ENCODE data around the gene CASKIN1. TPM values are rescaled to one million over a fixed set of nuclear protein-coding genes. Genes with fewer than 3 reads are reported as not detected.

CASKIN1 gene
- total RNA-seq, 1 experiment from 2014 or later = not detected

DNA sequence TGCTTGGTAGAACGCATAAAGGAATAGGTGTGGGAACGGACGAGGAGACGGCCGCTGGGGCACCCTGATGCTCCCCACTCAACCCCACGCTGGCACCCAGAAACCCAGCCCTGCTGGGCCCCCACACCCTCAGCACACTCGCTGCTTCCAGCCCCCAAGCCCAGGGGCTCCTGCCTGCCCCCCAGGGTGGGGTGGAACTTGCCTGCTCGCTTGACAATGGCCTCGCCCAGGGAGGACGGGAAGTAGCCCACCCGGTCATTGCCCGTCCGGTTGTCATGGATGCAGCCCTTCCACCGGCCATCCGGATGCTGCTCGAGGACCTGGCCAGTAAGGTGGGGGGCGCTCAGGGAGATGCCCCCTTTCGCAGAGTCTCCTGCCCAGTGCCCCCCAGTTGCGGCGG, 9.9 kb downstream of the CASKIN1 start:
- no peaks in the 10 kb centered on the region for H3K36me3 ChIP-seq
- no peak for DNase-seq (ENCODE audit: low read depth in 1 of 2, low spot score in 2 of 2)
- no peak overlapping the region for H3K4me3 ChIP-seq
- H3K27ac ChIP-seq = no peak overlapping the region
- H3K4me1 ChIP-seq (replicated peaks) = no peaks in the 10 kb centered on the region
- no peaks in the 10 kb centered on the region for H3K9me3 ChIP-seq (replicated peaks)
- H3K27me3 ChIP-seq (replicated peaks) = no peaks in the 10 kb centered on the region

GRCh38 chr16:2186064-2186463, 10.3 kb downstream of the CASKIN1 start:
- no peak overlapping the region for H3K27ac ChIP-seq
- no peak for DNase-seq (ENCODE audit: low read depth in 1 of 2, low spot score in 2 of 2)
- no peaks in the 10 kb centered on the region for H3K36me3 ChIP-seq
- H3K4me1 ChIP-seq (replicated peaks) = no peaks in the 10 kb centered on the region
- H3K9me3 ChIP-seq (replicated peaks) = no peaks in the 10 kb centered on the region
- H3K27me3 ChIP-seq (replicated peaks) = no peaks in the 10 kb centered on the region
- no peak overlapping the region for H3K4me3 ChIP-seq

DNA sequence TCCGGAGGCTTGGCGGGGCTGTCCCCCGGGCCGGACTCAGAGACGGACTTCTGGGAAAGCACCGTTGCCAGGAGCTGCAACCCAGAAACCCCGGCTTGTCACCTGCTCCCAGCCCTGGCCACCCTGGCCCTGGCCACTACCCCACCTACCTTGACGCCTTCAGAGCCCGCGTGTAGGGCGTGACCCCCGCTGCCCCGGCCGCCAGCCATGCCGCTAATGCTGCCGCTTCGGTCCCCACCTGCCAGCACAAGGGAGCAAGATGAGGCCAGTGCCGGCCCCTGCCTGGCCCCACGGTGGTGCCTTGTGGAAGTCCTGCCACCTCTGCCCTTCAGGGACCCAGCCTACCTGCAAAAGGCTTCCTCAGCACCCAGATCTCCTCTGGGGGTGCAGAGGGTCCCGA, 11.4 kb downstream of the CASKIN1 start:
- H3K4me3 ChIP-seq = no peak overlapping the region
- H3K4me1 ChIP-seq (replicated peaks) = no peaks in the 10 kb centered on the region
- DNase-seq (ENCODE audit: low read depth in 1 of 2, low spot score in 2 of 2) = no peak
- H3K9me3 ChIP-seq (replicated peaks) = no peaks in the 10 kb centered on the region
- H3K27ac ChIP-seq = no peak overlapping the region
- H3K36me3 ChIP-seq = no peaks in the 10 kb centered on the region
- H3K27me3 ChIP-seq (replicated peaks) = no peaks in the 10 kb centered on the region

- H3K4me1 ChIP-seq (replicated peaks) = no peaks in the 10 kb centered on the region
- DNase-seq (ENCODE audit: low read depth in 1 of 2, low spot score in 2 of 2) = no peak
- H3K9me3 ChIP-seq (replicated peaks) = no peaks in the 10 kb centered on the region
- H3K4me3 ChIP-seq = no peak overlapping the region
- H3K27ac ChIP-seq = no peak overlapping the region
- H3K27me3 ChIP-seq (replicated peaks) = no peaks in the 10 kb centered on the region
- H3K36me3 ChIP-seq = no peaks in the 10 kb centered on the region
Observed at GRCh38 chr16:2184346-2184745, 12.1 kb downstream of the CASKIN1 start.

GRCh38 chr16:2183671-2184070, 12.7 kb downstream of the CASKIN1 start:
- no peak for DNase-seq (ENCODE audit: low read depth in 1 of 2, low spot score in 2 of 2)
- Histone ChIP-seq H3K4me1 (replicated peaks) (no peaks in the 10 kb centered on the region), H3K27me3 (replicated peaks) (no peaks in the 10 kb centered on the region), H3K9me3 (replicated peaks) (no peaks in the 10 kb centered on the region), H3K27ac (no peak overlapping the region), H3K36me3 (no peaks in the 10 kb centered on the region), H3K4me3 (no peak overlapping the region)

DNA sequence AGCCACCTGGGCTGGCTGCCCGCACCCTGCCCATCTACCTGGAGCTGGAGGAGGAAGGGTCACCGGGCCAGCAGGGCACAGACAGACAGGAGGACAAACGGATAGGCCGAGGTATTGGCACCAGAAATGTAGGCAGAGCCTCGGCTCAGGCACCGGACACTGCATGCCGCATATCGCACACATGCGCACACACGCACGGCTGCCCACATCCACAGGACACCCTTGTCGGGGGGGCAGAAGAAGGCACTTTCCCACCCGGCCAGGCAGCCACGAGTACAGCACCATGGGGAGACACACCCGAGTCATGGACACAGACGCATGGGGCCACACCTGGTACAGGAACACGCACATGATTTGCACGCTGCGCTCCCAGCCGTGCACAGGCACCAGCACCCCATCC, 14.5 kb downstream of the CASKIN1 start:
- H3K9me3 ChIP-seq (replicated peaks) = no peaks in the 10 kb centered on the region

DNA sequence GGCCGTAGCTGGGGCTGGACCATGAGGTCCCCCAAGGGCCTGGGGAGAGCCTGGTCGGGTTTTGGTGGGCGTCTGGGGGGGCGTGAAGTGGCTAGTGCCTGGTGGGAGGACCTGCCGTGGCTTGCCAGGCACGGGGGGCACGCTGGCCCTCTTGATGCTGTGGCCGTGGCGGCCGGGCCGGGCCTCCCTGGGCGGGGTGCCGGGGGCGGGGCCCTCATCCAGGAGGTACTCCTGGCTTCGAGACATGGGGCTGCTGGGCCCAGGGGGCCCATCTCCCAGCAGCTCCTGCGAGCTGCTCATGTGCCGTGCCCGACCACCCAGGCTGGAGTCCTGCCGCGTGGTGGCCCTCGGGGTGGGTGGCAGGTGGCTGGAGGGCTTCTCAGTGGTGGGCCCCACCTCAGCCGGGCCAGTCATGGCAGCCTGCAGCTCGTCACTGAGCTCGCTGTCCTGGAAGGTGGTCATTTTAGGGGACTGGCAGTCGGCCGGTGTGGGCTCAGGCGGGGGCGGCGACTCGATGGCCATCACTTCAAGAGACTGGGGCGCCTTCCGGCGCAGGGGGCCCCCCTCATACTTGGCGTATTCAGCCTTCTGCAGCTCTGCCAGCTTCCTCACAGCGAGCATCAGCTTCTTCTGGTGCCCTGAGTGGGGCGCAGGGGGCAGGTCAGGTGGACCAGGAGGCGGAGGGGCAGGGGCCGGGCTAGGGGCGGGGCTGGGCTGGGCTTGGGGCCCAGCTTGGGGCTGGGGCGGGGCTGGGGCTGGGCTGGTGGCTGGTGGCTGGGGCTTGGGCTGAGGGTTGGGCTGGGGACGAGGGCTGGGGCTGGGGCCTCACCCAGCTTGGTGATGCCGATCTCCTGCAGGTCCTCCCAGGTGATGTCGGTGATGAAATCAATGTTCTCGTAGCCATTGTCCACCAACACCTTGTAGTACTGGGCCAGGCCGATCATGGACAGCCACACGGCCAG, 15.2 kb downstream of the CASKIN1 start:
- no peak overlapping the region for H3K4me3 ChIP-seq
- H3K4me1 ChIP-seq (replicated peaks) = no peaks in the 10 kb centered on the region
- peaks cover 12% of the 10 kb centered on the region for H3K36me3 ChIP-seq
- no peak overlapping the region for H3K27ac ChIP-seq
- no peak for DNase-seq (ENCODE audit: low read depth in 1 of 2, low spot score in 2 of 2)
- no peaks in the 10 kb centered on the region for H3K27me3 ChIP-seq (replicated peaks)
- no peaks in the 10 kb centered on the region for H3K9me3 ChIP-seq (replicated peaks)

More for the DNA sequence above, 14.5 kb downstream of the CASKIN1 start:
- H3K4me3 ChIP-seq = no peak overlapping the region
- DNase-seq (ENCODE audit: low read depth in 1 of 2, low spot score in 2 of 2) = no peak
- peaks cover 9% of the 10 kb centered on the region for H3K36me3 ChIP-seq
- H3K27me3 ChIP-seq (replicated peaks) = no peaks in the 10 kb centered on the region
- H3K4me1 ChIP-seq (replicated peaks) = no peaks in the 10 kb centered on the region
- H3K27ac ChIP-seq = no peak overlapping the region

- H3K27ac ChIP-seq = no peak overlapping the region
- H3K4me3 ChIP-seq = no peak overlapping the region
- DNase-seq (ENCODE audit: low read depth in 1 of 2, low spot score in 2 of 2) = no peak
- no peaks in the 10 kb centered on the region for H3K4me1 ChIP-seq (replicated peaks)
- H3K27me3 ChIP-seq (replicated peaks) = no peaks in the 10 kb centered on the region
- H3K36me3 ChIP-seq = peaks cover 20% of the 10 kb centered on the region
- H3K9me3 ChIP-seq (replicated peaks) = no peaks in the 10 kb centered on the region
Observed at GRCh38 chr16:2180461-2180860, 15.9 kb downstream of the CASKIN1 start.

DNA sequence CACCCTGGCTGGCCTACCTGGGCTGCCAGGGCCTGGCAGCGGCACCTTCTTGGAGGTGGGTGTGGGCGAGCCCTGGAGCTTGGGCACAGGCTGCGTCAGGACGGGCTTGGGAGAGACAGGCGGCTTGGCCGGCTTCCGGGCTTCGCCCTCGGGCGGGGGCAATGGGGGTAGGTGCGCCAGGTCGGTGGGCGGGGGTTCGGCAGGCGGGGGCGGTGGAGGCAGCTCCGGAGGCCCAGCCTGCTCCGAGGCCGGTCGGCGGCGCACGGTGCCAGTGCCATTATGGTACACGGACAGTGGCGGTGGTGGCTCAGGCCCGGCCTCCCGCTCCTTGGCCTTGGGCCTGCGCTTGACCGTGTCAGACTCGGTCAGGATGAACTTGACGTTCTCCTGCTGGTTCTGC, 16.8 kb downstream of the CASKIN1 start:
- Histone ChIP-seq H3K36me3 (peaks cover 29% of the 10 kb centered on the region), H3K27ac (no peak overlapping the region), H3K4me3 (no peak overlapping the region), H3K9me3 (replicated peaks) (no peaks in the 10 kb centered on the region), H3K27me3 (replicated peaks) (no peaks in the 10 kb centered on the region), H3K4me1 (replicated peaks) (no peaks in the 10 kb centered on the region)
- DNase-seq (ENCODE audit: low read depth in 1 of 2, low spot score in 2 of 2) = no peak

DNA sequence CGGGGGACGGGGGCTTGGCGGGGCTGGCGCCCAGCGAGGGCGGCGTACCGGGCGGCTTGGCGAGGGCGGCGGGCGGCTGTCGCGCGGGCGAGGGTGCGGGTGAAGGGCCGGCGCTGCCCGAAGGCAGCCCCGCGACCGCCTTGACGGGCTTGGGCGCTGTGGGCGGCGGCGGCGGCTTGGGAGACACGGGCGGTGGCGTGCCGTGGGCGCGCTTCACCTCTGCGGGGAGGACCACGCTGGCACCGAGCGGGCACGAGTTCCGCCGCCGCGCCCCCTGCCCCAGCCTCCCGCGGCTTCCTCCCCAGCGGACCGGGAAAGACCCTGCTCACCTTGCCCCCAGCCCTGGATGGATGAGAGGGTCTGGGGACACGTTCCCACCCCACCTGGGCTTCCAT, 17.3 kb downstream of the CASKIN1 start:
- H3K9me3 ChIP-seq (replicated peaks) = no peaks in the 10 kb centered on the region
- no peaks in the 10 kb centered on the region for H3K27me3 ChIP-seq (replicated peaks)
- peaks cover 33% of the 10 kb centered on the region for H3K36me3 ChIP-seq
- no peaks in the 10 kb centered on the region for H3K4me1 ChIP-seq (replicated peaks)
- no peak overlapping the region for H3K4me3 ChIP-seq
- no peak for DNase-seq (ENCODE audit: low read depth in 1 of 2, low spot score in 2 of 2)
- no peak overlapping the region for H3K27ac ChIP-seq

- H3K4me1 ChIP-seq (replicated peaks) = no peaks in the 10 kb centered on the region
- H3K9me3 ChIP-seq (replicated peaks) = no peaks in the 10 kb centered on the region
- H3K27ac ChIP-seq = no peak overlapping the region
- H3K27me3 ChIP-seq (replicated peaks) = no peaks in the 10 kb centered on the region
- no peak overlapping the region for H3K4me3 ChIP-seq
- H3K36me3 ChIP-seq = peaks cover 36% of the 10 kb centered on the region
- DNase-seq (ENCODE audit: low read depth in 1 of 2, low spot score in 2 of 2) = no peak
Observed at GRCh38 chr16:2178321-2179106, 17.9 kb downstream of the CASKIN1 start.

DNA sequence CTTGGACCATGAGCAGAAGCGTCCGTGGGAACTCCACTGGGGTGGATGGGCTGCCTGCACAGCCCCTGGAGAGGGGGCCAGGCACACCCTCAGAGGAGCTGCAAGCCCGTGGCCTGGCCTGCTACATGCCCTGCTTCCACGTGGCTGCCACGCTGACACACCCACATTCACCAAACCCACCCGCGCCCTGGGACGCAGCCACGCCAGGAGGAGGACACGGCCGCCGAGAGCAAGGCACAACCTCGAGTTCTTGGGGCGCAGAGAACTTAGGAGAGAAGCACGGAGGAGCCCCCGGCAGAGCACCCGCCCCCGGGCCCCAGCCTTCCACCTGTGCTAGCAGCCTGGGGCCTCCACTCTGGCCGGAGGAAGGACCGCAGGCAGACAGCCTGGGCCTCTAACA, 18.8 kb downstream of the CASKIN1 start:
- Histone ChIP-seq H3K27me3 (replicated peaks) (no peaks in the 10 kb centered on the region), H3K9me3 (replicated peaks) (no peaks in the 10 kb centered on the region), H3K36me3 (peaks cover 43% of the 10 kb centered on the region), H3K27ac (no peak overlapping the region), H3K4me3 (no peak overlapping the region), H3K4me1 (replicated peaks) (no peaks in the 10 kb centered on the region)
- DNase-seq (ENCODE audit: low read depth in 1 of 2, low spot score in 2 of 2) = no peak

DNA sequence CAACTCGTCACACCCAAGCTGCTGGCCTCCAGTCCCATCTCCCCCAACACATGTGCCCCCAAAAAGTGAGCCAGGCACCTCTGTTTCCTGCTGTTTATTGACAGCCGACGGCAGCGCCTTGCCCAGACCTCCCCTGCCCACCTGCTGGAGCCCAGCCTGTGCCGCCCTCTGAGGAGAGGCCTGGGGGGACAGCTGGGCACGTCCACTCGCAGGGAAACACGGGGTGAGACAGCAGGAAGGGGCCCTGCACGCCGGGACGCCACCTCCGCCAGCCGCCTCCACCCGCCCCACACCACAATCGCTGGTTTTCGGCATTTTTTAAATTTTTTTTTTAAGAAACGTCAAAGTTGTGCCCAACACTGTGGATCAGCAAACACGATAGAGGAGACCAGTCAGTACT, 19.3 kb downstream of the CASKIN1 start:
- no peak for DNase-seq (ENCODE audit: low read depth in 1 of 2, low spot score in 2 of 2)
- no peaks in the 10 kb centered on the region for H3K9me3 ChIP-seq (replicated peaks)
- no peak overlapping the region for H3K4me3 ChIP-seq
- no peaks in the 10 kb centered on the region for H3K4me1 ChIP-seq (replicated peaks)
- H3K27me3 ChIP-seq (replicated peaks) = no peaks in the 10 kb centered on the region
- H3K36me3 ChIP-seq = peaks cover 43% of the 10 kb centered on the region
- no peak overlapping the region for H3K27ac ChIP-seq

DNA sequence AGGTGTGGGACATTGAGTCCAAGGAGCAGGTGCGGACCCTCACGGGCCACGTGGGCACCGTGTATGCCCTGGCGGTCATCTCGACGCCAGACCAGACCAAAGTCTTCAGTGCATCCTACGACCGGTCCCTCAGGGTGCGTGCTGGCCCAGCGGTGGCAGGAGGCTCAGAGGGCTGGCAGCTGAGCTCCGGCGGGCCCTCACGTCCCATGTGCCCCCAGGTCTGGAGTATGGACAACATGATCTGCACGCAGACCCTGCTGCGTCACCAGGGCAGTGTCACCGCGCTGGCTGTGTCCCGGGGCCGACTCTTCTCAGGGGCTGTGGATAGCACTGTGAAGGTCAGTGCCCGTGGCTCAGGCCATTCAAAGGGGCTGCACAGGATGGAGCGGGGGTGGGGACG, 20.4 kb downstream of the CASKIN1 start:
- Histone ChIP-seq H3K27ac (no peak overlapping the region), H3K36me3 (peaks cover 53% of the 10 kb centered on the region), H3K9me3 (replicated peaks) (no peaks in the 10 kb centered on the region), H3K4me3 (no peak overlapping the region), H3K27me3 (replicated peaks) (no peaks in the 10 kb centered on the region), H3K4me1 (replicated peaks) (no peaks in the 10 kb centered on the region)
- no peak for DNase-seq (ENCODE audit: low read depth in 1 of 2, low spot score in 2 of 2)

All from SJSA1 (cell line).